Smooth muscle cell of the coronary artery (primary cell): ENCODE measurements around the gene CEBPB. TPM values are rescaled to one million over a fixed set of nuclear protein-coding genes. Genes with fewer than 3 reads are reported as not detected.

Experiments used
- total RNA-seq: library from RNA; depleted of rRNA; stranded (reverse); fragments of >200 nt; gene quantifications from 2 replicates; pipeline ENCODE4 v1.2.3, GENCODE V29; 2014; ENCODE audit warnings: low replicate concordance

CEBPB gene
- 29.7 and 42.6 TPM in 2 replicates for total RNA-seq

GRCh38 chr20:50190251-50191064 is at the start of gene CEBPB:
Gene CEBPB, plus strand, starts transcription at chr20:50190830. Its CDS starts 204 bp downstream, at chr20:50191034.

GRCh38 chr20:50153500-50154377 is 36.9 kb upstream of the CEBPB start, which contains the start of gene PEDS1:
Gene PEDS1, minus strand, starts transcription at chr20:50153723. Its CDS starts 86 bp downstream, at chr20:50153637.

Other genes with a start within 250 kb of the CEBPB start
- 0.23 and 2.9 TPM in 2 replicates for gene SNAI1, start 207.8 kb upstream of the CEBPB start, total RNA-seq
- 18.3 and 36.0 TPM in 2 replicates for gene UBE2V1, start 77.7 kb upstream of the CEBPB start, total RNA-seq
- gene PEDS1, start 37.1 kb upstream of the CEBPB start, total RNA-seq: 12.6 and 13.4 TPM in 2 replicates